ENCODE measurements around the gene PTDSS2.
"Not testable (repeated sequence)": the region's sequence is repeated elsewhere in the genome, so short reads cannot be mapped to it uniquely, and the experiment has no call there.

The PTDSS2 gene

DNA sequence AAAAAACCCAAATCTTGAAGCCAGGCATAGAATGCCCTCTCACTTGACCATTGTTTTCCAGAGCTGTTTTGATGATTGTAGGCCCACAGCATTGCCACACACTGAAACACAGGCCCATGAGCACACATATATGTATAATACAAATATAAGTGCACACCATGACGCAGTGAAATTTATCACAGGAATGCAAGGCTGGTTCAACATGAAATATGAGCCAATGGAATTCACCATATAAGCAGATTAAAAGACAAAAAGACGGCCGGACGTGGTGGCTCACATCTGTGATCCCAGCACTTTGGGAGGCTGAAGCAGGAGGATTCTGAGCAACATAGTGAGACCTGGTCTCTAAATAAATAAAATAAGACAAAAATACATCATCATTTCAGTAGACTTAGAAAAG is 66.3 kb downstream of the PTDSS2 start:
- DNase-seq (ENCODE audit: low spot score): no peak
- TF ChIP-seq, protein P1, sequence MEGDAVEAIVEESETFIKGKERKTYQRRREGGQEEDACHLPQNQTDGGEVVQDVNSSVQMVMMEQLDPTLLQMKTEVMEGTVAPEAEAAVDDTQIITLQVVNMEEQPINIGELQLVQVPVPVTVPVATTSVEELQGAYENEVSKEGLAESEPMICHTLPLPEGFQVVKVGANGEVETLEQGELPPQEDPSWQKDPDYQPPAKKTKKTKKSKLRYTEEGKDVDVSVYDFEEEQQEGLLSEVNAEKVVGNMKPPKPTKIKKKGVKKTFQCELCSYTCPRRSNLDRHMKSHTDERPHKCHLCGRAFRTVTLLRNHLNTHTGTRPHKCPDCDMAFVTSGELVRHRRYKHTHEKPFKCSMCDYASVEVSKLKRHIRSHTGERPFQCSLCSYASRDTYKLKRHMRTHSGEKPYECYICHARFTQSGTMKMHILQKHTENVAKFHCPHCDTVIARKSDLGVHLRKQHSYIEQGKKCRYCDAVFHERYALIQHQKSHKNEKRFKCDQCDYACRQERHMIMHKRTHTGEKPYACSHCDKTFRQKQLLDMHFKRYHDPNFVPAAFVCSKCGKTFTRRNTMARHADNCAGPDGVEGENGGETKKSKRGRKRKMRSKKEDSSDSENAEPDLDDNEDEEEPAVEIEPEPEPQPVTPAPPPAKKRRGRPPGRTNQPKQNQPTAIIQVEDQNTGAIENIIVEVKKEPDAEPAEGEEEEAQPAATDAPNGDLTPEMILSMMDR (IDR thresholded peaks at IDR 0.05; ENCODE audit: borderline replicate concordance, control extremely low read depth, extremely low read depth, insufficient read depth, missing control alignments): no peak
- in situ Hi-C loops (cut with MboI; ENCODE audit: low sequenced_read_pairs, unreplicated experiment): no loop called here

DNA sequence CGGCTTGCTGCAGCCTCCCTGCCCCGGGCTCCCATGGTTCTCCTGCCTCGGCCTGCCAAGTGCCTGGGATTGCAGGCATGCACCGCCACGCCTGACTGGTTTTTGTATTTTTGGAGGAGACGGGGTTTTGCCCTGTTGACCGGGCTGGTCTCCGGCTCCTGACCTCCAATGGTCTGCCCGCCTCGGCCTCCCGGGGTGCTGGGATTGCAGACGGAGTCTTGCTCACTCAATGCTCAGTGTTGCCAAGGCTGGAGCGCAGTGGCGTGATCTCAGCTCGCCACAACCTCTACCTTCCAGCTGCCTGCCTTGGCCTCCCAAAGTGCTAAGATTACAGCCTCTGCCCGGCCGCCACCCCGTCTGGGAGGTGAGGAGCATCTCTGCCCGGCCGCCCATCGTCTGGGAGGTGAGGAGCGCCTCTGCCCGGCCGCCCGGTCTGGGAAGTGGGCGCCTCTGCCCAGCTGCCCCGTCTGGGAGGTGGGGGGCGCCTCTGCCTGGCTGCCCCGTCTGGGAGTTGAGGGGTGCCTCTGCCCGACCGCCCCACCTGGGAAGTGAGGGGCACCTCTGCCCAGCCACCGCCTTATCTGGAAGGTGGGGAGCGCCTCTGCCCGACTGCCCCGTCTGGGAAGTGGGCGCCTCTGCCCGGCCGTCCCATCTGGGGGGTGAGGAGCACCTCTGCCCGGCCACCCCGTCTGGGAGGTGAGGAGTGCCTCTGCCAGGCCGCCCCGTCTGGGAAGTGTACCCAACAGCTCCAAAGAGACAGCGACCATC is 67.0 kb downstream of the PTDSS2 start:
- in situ Hi-C loops (cut with MboI; ENCODE audit: low sequenced_read_pairs, unreplicated experiment); DNase-seq (ENCODE audit: low spot score): not testable (repeated sequence)

DNA sequence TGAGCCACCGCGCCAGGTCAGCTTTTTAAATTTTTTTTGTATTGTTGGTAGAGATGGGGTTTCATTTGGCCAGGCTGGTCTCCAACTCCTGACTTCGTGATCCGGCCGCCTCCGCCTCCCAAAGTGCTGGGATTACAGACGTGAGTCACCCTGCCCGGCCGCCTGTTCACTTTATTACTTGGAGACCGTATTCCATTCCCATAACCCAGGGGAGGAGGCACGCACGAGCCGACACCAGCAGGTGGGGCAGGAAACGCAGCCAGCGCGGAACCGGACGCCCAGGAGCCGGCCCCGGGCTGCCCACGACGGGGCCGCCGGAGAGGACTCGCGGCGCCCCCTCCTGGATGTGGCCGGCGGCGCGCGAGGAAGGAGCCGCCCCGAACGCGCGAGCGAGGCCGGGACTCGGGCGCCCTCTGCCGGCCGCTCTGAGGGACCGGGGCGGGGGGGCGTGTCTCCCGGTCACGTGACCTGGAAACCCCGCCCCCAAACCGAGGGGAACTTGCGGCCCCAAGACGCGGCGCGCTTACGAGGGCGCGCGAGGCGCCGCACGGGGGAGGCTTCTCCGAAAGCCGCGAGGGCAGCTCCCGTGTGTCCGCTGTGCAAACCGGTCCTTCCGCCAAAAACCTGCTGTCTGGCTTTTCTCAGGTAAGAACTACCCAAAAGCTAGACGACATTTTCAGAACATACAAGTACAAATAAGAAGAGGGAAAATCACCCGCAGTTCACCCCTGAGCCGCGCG is 68.6 kb downstream of the PTDSS2 start:
- in situ Hi-C loops (cut with MboI; ENCODE audit: low sequenced_read_pairs, unreplicated experiment): no loop called here
- DNase-seq (ENCODE audit: low spot score): peak; percentile 97
- TF ChIP-seq, protein P1 (IDR thresholded peaks at IDR 0.05; ENCODE audit: borderline replicate concordance, control extremely low read depth, extremely low read depth, insufficient read depth, missing control alignments): peak; percentile 97

DNA sequence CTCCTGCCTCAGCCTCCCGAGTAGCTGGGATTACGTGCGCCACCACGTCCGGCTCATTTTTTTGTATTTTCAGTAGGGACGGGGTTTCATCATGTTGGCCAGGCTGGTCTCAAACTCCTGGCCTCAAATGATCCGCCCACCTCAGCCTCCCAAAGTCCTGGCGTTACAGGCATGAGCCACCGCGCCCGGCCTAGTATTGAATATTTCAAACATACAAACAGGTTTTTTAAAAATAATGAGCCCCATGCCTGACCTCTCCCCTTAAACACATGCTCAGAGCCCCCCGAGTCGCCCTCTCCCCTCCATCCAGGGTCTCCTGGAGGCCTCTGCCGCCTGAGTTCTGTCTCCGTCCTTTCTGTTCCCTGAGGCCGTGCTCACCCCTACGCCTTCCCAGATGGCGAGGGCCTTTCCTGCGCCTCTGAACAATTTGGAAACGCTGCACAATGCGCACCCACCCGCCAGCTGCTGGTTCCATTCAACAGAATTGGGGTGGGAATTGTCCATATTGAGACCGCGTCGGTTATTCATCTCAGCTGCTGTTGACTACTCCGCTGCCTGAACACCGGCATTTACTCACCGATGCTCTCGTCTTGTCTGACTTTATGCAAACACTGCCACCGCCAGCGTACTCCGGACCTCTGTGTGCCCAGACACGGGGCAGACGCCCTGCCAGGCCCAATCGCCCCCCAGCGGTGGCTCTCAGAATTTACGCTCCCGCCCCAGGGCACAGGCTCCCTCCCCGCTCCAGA is 70.5 kb downstream of the PTDSS2 start:
- in situ Hi-C loops (cut with MboI; ENCODE audit: low sequenced_read_pairs, unreplicated experiment): no loop called here
- no peak for DNase-seq (ENCODE audit: low spot score)
- TF ChIP-seq, protein P1 (IDR thresholded peaks at IDR 0.05; ENCODE audit: borderline replicate concordance, control extremely low read depth, extremely low read depth, insufficient read depth, missing control alignments): no peak

DNA sequence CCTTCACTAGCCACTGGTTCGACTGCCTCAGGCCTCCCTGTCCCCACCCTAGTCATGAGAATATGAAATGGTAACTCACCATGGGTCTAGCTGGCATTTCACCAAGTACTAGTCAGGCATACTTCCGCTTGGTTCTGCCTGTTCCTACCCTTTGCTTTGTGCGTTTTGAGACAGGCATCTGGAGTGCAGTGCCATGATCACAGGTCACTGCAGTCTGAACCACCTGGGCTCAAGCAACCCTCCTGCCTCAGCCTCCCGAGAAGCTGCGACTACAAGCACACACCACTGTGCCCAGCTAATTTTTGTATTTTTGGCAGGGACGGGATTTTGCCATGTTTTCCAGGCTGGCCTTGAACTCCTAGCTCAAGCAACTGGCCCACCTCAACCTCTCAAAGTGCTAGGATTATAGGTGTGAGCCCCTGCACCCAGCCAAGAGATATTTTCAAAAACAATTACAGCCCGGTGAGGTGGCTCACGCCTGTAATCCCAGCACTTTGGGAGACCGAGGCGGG is 71.2 kb downstream of the PTDSS2 start:
- in situ Hi-C loops (cut with MboI; ENCODE audit: low sequenced_read_pairs, unreplicated experiment): no loop called here
- DNase-seq (ENCODE audit: low spot score): no peak
- TF ChIP-seq, protein P1 (IDR thresholded peaks at IDR 0.05; ENCODE audit: borderline replicate concordance, control extremely low read depth, extremely low read depth, insufficient read depth, missing control alignments): no peak

DNA sequence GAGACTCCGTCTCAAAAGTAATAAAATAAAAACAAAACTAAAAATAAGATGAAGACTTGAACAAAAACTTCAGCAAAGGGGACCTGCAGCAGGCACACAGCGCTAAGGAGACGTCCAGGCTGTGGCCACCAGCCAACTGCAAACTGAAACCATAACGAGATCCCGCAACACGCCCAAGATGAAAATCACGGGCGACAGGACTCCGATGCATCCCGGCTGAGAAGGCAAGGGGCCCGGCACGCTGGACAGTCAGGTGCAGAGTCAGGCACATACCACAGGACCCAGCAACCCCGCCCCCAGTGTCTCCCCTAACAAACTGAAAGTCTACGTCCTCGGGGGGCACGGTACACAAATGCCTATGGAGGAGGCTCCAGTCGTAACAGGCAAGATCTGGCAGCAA is 76.1 kb downstream of the PTDSS2 start:
- TF ChIP-seq, protein P1 (IDR thresholded peaks at IDR 0.05; ENCODE audit: borderline replicate concordance, control extremely low read depth, extremely low read depth, insufficient read depth, missing control alignments): no peak
- in situ Hi-C loops (cut with MboI; ENCODE audit: low sequenced_read_pairs, unreplicated experiment): no loop called here
- no peak for DNase-seq (ENCODE audit: low spot score)
